ENCODE measurements around the gene GRB14. TPM values are rescaled to one million over a fixed set of nuclear protein-coding genes. Genes with fewer than 3 reads are reported as not detected.
"Not testable (repeated sequence)": the region's sequence is repeated elsewhere in the genome, so short reads cannot be mapped to it uniquely, and the experiment has no call there.

GRB14 gene
- total RNA-seq, 1 donor from 2014 or later, result 4.5 TPM

GRCh38 chr2:164642946-164643555, 21.8 kb upstream of the GRB14 start:
- Histone ChIP-seq H3K36me3 (no peaks in the 10 kb centered on the region), H4K20me1 (ENCODE audit: low read depth) (no peaks in the 10 kb centered on the region), H3K4me2 (no peak overlapping the region), H3K9me3 (ENCODE audit: low read depth) (no peaks in the 10 kb centered on the region), H3K27me3 (no peaks in the 10 kb centered on the region), H3K9ac (no peak overlapping the region), H3K79me2 (ENCODE audit: low read depth) (no peaks in the 10 kb centered on the region), H3F3A (ENCODE audit: low read depth) (no peaks in the 10 kb centered on the region), H2AFZ (replicated peaks) (no peak overlapping the region), H3K4me1 (no peaks in the 10 kb centered on the region), H3K27ac (no peak overlapping the region), H3K4me3 (no peak overlapping the region)
- Mint-ChIP-seq H3K36me3 (no peaks in the 10 kb centered on the region), H3K4me1 (no peaks in the 10 kb centered on the region), H3K27me3 (ENCODE audit: insufficient read depth, low read depth) (no peaks in the 10 kb centered on the region), H3K27ac (no peak overlapping the region), H3K4me3 (no peak overlapping the region), H3K9me3 (no peaks in the 10 kb centered on the region)
- TF ChIP-seq CTCF (IDR thresholded peaks at IDR 0.05) (no peak), EZH2 (IDR thresholded peaks at IDR 0.05) (no peak), EZH2phosphoT487 (IDR thresholded peaks at IDR 0.05) (no peak)
- no peak for DNase-seq (ENCODE audit: low spot score)

- H3K4me3 ChIP-seq, result no peak overlapping the region
These were observed 21.0 kb upstream of the GRB14 start for GRCh38 chr2:164642268-164642667.

GRCh38 chr2:164628319-164628718, 7.0 kb upstream of the GRB14 start:
- H3K27me3 ChIP-seq; H3K9ac ChIP-seq; H3K79me2 ChIP-seq (ENCODE audit: low read depth); H3K4me1 Mint-ChIP-seq; H3K9me3 Mint-ChIP-seq; H3K9me3 ChIP-seq (ENCODE audit: low read depth); H4K20me1 ChIP-seq (ENCODE audit: low read depth); H3K36me3 ChIP-seq; H3K4me3 Mint-ChIP-seq; DNase-seq (ENCODE audit: low spot score); H3K4me3 ChIP-seq; H3K27me3 Mint-ChIP-seq (ENCODE audit: insufficient read depth, low read depth); H3K4me2 ChIP-seq; H3K27ac Mint-ChIP-seq; H2AFZ ChIP-seq (replicated peaks); H3K27ac ChIP-seq; H3K36me3 Mint-ChIP-seq: not testable (repeated sequence)
- Histone ChIP-seq H3K4me1 (peaks cover 12% of the 10 kb centered on the region), H3F3A (ENCODE audit: low read depth) (peaks cover 12% of the 10 kb centered on the region)

More at GRCh38 chr2:164642268-164642667, 21.0 kb upstream of the GRB14 start:
- Histone ChIP-seq H4K20me1 (ENCODE audit: low read depth) (no peaks in the 10 kb centered on the region), H3K27ac (no peak overlapping the region), H3K27me3 (no peaks in the 10 kb centered on the region), H3K9me3 (ENCODE audit: low read depth) (no peaks in the 10 kb centered on the region), H3F3A (ENCODE audit: low read depth) (no peaks in the 10 kb centered on the region), H3K79me2 (ENCODE audit: low read depth) (no peaks in the 10 kb centered on the region), H3K4me2 (no peak overlapping the region), H2AFZ (replicated peaks) (no peak overlapping the region), H3K36me3 (no peaks in the 10 kb centered on the region), H3K9ac (no peak overlapping the region), H3K4me1 (no peaks in the 10 kb centered on the region)
- Mint-ChIP-seq H3K27ac (no peak overlapping the region), H3K9me3 (no peaks in the 10 kb centered on the region), H3K36me3 (no peaks in the 10 kb centered on the region), H3K4me3 (no peak overlapping the region), H3K27me3 (ENCODE audit: insufficient read depth, low read depth) (no peaks in the 10 kb centered on the region), H3K4me1 (no peaks in the 10 kb centered on the region)
- TF ChIP-seq EZH2 (IDR thresholded peaks at IDR 0.05) (no peak), CTCF (IDR thresholded peaks at IDR 0.05) (no peak), EZH2phosphoT487 (IDR thresholded peaks at IDR 0.05) (no peak)
- no peak for DNase-seq (ENCODE audit: low spot score)

- TF ChIP-seq CTCF (IDR thresholded peaks at IDR 0.05), result no peak
- TF ChIP-seq EZH2 (IDR thresholded peaks at IDR 0.05), result no peak
- TF ChIP-seq EZH2phosphoT487 (IDR thresholded peaks at IDR 0.05), result no peak
- Histone ChIP-seq H3K4me3 (no peak overlapping the region), H3K4me1 (peaks cover 30% of the 10 kb centered on the region), H3K27ac (no peak overlapping the region), H3K9ac (no peak overlapping the region), H3K36me3 (no peaks in the 10 kb centered on the region), H2AFZ (replicated peaks) (no peak overlapping the region), H3K27me3 (no peaks in the 10 kb centered on the region), H3F3A (ENCODE audit: low read depth) (peaks cover 27% of the 10 kb centered on the region), H3K4me2 (no peak overlapping the region), H3K9me3 (ENCODE audit: low read depth) (no peaks in the 10 kb centered on the region), H4K20me1 (ENCODE audit: low read depth) (no peaks in the 10 kb centered on the region), H3K79me2 (ENCODE audit: low read depth) (no peaks in the 10 kb centered on the region)
- Mint-ChIP-seq H3K9me3 (no peaks in the 10 kb centered on the region), H3K4me1 (peaks cover 14% of the 10 kb centered on the region), H3K36me3 (no peaks in the 10 kb centered on the region), H3K27me3 (ENCODE audit: insufficient read depth, low read depth) (peaks cover 2% of the 10 kb centered on the region), H3K4me3 (no peak overlapping the region), H3K27ac (no peak overlapping the region)
- DNase-seq (ENCODE audit: low spot score), result no peak
These were observed 4.2 kb upstream of the GRB14 start for GRCh38 chr2:164625378-164625971.
